Hepatocyte (in vitro differentiated cells): Measurements from ENCODE around the gene CLIC3. TPM values are rescaled to one million over a fixed set of nuclear protein-coding genes. Genes with fewer than 3 reads are reported as not detected.

ENCODE experiments used
- DNase-seq: peaks from one replicate; pipeline ENCODE4 v3.0.0-alpha.2; 2016; ENCODE audit warnings: low spot score
- H2AFZ ChIP-seq: fragments of 200-600 bp; sonication (generic); 2 replicates; pipeline ENCODE4 v1.6.0; 2016; ENCODE audit warnings: antibody characterized with exemption, mild to moderate bottlenecking
- H3K27ac ChIP-seq: fragments of 200-600 bp; sonication (generic); 2 replicates; pipeline ENCODE4 v1.5.1; 2016; ENCODE audit warnings: mild to moderate bottlenecking
- H3K27me3 ChIP-seq: fragments of 200-600 bp; sonication (generic); 2 replicates; pipeline ENCODE4 v1.6.1; 2016
- H3K36me3 ChIP-seq: fragments of 200-600 bp; sonication (generic); replicated peaks from 2 replicates; pipeline ENCODE4 v1.5.1; 2016; ENCODE audit warnings: low read depth; ENCODE audit not compliant: insufficient read depth
- H3K4me1 ChIP-seq: fragments of 200-600 bp; sonication (generic); 2 replicates; pipeline ENCODE4 v1.5.1; 2016; ENCODE audit warnings: mild to moderate bottlenecking, moderate library complexity; ENCODE audit not compliant: insufficient read depth
- H3K4me2 ChIP-seq: fragments of 200-600 bp; sonication (generic); 2 replicates; pipeline ENCODE4 v1.6.0; 2016
- H3K4me3 ChIP-seq: fragments of 200-600 bp; sonication (generic); 2 replicates; pipeline ENCODE4 v1.5.1; 2016; ENCODE audit warnings: mild to moderate bottlenecking
- H3K79me2 ChIP-seq: fragments of 200-600 bp; sonication (generic); 2 replicates; pipeline ENCODE4 v1.6.0; 2017; ENCODE audit warnings: mild to moderate bottlenecking
- H3K9me2 ChIP-seq: fragments of 200-600 bp; sonication (generic); replicated peaks from 2 replicates; pipeline ENCODE4 v1.6.0; 2017; ENCODE audit warnings: mild to moderate bottlenecking; ENCODE audit not compliant: insufficient read depth
- H3K9me3 ChIP-seq: fragments of 200-600 bp; sonication (generic); 2 replicates; pipeline ENCODE4 v1.5.1; 2016; ENCODE audit warnings: low read depth, mild to moderate bottlenecking
- H4K20me1 ChIP-seq: fragments of 200-600 bp; sonication (generic); 2 replicates; pipeline ENCODE4 v1.6.0; 2016; ENCODE audit warnings: mild to moderate bottlenecking; ENCODE audit not compliant: insufficient read depth, poor library complexity, severe bottlenecking
- CTCF ChIP-seq: fragments of 200-600 bp; sonication (generic); IDR thresholded peaks from 2 replicates; pipeline ENCODE4 v1.5.1; 2016; ENCODE audit warnings: antibody characterized with exemption, mild to moderate bottlenecking; ENCODE audit not compliant: poor library complexity
- EZH2 ChIP-seq: fragments of 200-600 bp; sonication (generic); IDR thresholded peaks from 2 replicates; pipeline ENCODE4 v1.6.1; 2016; ENCODE audit warnings: antibody characterized with exemption, mild to moderate bottlenecking, borderline replicate concordance
- EZH2phosphoT487 ChIP-seq: fragments of 200-600 bp; sonication (generic); IDR thresholded peaks from one replicate; pipeline ENCODE4 v1.6.1; 2018; ENCODE audit warnings: antibody characterized with exemption, mild to moderate bottlenecking, low read depth, moderate library complexity; ENCODE audit not compliant: unreplicated experiment, severe bottlenecking
- WGBS: methylation state at CpG from one replicate; pipeline ENCODE4 v1.1.6; 2016; ENCODE audit warnings: low lambda C conversion rate; ENCODE audit errors: missing lambda C conversion rate; 5-methylcytosine and 5-hydroxymethylcytosine counted together
- polyA plus RNA-seq: library from polyadenylated mRNA; unstranded; fragments of >200 nt; fragmentation: Nextera tagmentation; extraction: Ambion mirVana; gene quantifications from 2 replicates; pipeline ENCODE4 v1.2.1, GENCODE V29; 2016
- total RNA-seq: library from RNA; depleted of rRNA; stranded (reverse); fragments of >200 nt; gene quantifications from 2 replicates; pipeline ENCODE4 v1.2.3, GENCODE V29; 2014

The CLIC3 gene
- total and polyA plus RNA-seq, 2 experiments from 2014 or later: 6.6 to 45.0 TPM

GRCh38 chr9:137007816-137008270 lies 11.5 kb upstream of the CLIC3 start:
- WGBS: 96% methylated on average over 13 of the region's 13 CpGs

DNA sequence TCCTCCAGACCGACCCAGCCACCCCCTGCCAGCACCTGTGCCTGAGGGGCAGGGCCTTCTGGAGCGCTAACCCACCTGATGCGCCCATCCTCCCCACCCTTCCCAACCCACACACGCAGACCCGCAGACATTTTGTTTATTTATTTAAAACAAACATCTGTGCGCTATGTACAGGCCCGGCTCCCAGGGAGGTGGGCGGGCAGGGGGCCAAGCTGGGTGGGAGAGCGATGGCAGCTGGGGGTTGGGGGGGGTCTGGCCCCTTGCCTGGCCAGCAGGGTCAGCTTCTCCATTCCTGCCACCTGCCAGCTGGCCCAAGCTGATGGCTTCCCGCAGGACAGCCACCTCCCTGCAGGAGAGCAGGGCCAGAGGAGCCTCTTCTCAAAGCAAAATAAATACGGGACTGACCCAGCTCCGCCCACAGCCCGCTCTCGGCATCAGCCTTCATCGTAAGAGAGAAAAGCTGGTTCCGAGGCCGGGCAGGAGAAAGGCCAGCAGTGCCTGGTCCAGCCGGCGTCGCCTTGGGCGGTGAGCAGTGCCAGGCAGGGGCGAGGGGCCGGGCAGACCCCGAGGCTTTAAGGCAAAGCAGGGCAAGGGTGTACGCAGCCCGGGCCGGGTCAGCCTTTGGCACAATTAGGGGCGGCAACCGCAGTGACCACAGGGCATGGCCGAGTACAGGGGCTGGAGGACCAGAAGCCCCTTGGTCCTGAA lies 10.9 kb upstream of the CLIC3 start:
- H3K79me2 ChIP-seq: no peaks in the 10 kb centered on the region
- 77% methylated on average over 29 of the region's 30 CpGs for WGBS
- no peak for DNase-seq
- H3K4me3 ChIP-seq: no peak overlapping the region
- no peaks in the 10 kb centered on the region for H3K4me1 ChIP-seq
- H2AFZ ChIP-seq: no peak overlapping the region
- H3K36me3 ChIP-seq: no peaks in the 10 kb centered on the region
- no peaks in the 10 kb centered on the region for H3K27me3 ChIP-seq
- H3K27ac ChIP-seq: no peak overlapping the region
- no peaks in the 10 kb centered on the region for H3K9me3 ChIP-seq
- no peaks in the 10 kb centered on the region for H3K9me2 ChIP-seq
- TF ChIP-seq EZH2phosphoT487: no peak
- no peak for TF ChIP-seq CTCF
- no peak for TF ChIP-seq EZH2
- no peak overlapping the region for H3K4me2 ChIP-seq
- no peaks in the 10 kb centered on the region for H4K20me1 ChIP-seq

More at GRCh38 chr9:137007816-137008270, 11.5 kb upstream of the CLIC3 start:
- Histone ChIP-seq H3K36me3 (no peaks in the 10 kb centered on the region), H3K79me2 (no peaks in the 10 kb centered on the region), H3K4me2 (no peak overlapping the region), H3K4me1 (no peaks in the 10 kb centered on the region), H3K27me3 (no peaks in the 10 kb centered on the region), H3K9me3 (no peaks in the 10 kb centered on the region), H4K20me1 (no peaks in the 10 kb centered on the region), H2AFZ (no peak overlapping the region), H3K4me3 (no peak overlapping the region), H3K9me2 (no peaks in the 10 kb centered on the region), H3K27ac (no peak overlapping the region)
- TF ChIP-seq CTCF (no peak), EZH2phosphoT487 (no peak), EZH2 (no peak)
- no peak for DNase-seq

- WGBS: 93% methylated on average over 24 of the region's 24 CpGs
- TF ChIP-seq EZH2: no peak
- no peak for TF ChIP-seq CTCF
- no peak for TF ChIP-seq EZH2phosphoT487
Measured at GRCh38 chr9:137006116-137007003, 10.0 kb upstream of the CLIC3 start.

More at GRCh38 chr9:137006116-137007003, 10.0 kb upstream of the CLIC3 start:
- Histone ChIP-seq H3K9me2 (no peaks in the 10 kb centered on the region), H3K4me3 (no peak overlapping the region), H4K20me1 (no peaks in the 10 kb centered on the region), H3K27me3 (no peaks in the 10 kb centered on the region), H3K79me2 (no peaks in the 10 kb centered on the region), H2AFZ (no peak overlapping the region), H3K36me3 (no peaks in the 10 kb centered on the region), H3K9me3 (no peaks in the 10 kb centered on the region), H3K27ac (no peak overlapping the region), H3K4me2 (no peak overlapping the region), H3K4me1 (no peaks in the 10 kb centered on the region)
- DNase-seq: no peak
